NB4 (cell line): ENCODE data around the gene SMAD3.

Experiments
- CTCF ChIP-seq: IDR thresholded peaks from one replicate; pipeline ENCODE4 v1.5.1; 2012; ENCODE audit warnings: low read depth, low read length
- MAX ChIP-seq: IDR thresholded peaks from 2 replicates; pipeline ENCODE4 v1.6.1; 2011; ENCODE audit warnings: low read depth, low read length
- POLR2A ChIP-seq: IDR thresholded peaks from 2 replicates; pipeline ENCODE4 v1.6.1; 2011; ENCODE audit warnings: mild to moderate bottlenecking; ENCODE audit not compliant: insufficient read length; ENCODE audit errors: extremely low read depth

- no peak for TF ChIP-seq CTCF
- TF ChIP-seq POLR2A = no peak
- TF ChIP-seq MAX = no peak
Observed at GRCh38 chr15:67210555-67211168, 145.3 kb downstream of the SMAD3 start.
